Loucy (cell line): ENCODE results near the gene ELMOD2.

ENCODE experiments used
- EZH2phosphoT487 ChIP-seq: fragments of 200-600 bp; IDR thresholded peaks from 2 replicates; pipeline ENCODE4 v1.6.1; 2018; ENCODE audit warnings: antibody characterized with exemption, mild to moderate bottlenecking, moderate library complexity, borderline replicate concordance
- TF ChIP-seq, protein P1 (sequence below): fragments of 200-600 bp; sonication (generic); conservative IDR thresholded peaks from 2 replicates; pipeline ENCODE4 v1.5.1; 2014; ENCODE audit warnings: mild to moderate bottlenecking, antibody characterized with exemption, low read length

DNA sequence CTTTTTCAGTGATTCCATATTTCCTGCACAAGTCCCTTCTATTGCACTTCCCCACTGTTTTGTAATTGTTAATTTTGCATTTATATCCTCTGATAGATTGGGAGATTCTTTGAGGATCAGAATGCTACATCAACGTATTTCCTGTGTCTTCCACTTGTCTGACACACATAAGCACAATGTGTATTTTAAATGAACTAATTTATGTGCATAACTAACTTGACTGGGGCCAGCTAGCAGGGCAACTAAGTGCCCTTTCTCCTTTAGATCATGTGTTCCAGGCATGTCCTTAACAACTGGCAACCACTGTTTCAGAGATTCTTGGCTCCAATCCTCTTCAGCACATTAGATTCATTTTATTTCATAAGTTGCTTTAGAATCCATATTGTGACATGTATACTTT, 60.5 kb downstream of the ELMOD2 start:
- TF ChIP-seq, protein P1, sequence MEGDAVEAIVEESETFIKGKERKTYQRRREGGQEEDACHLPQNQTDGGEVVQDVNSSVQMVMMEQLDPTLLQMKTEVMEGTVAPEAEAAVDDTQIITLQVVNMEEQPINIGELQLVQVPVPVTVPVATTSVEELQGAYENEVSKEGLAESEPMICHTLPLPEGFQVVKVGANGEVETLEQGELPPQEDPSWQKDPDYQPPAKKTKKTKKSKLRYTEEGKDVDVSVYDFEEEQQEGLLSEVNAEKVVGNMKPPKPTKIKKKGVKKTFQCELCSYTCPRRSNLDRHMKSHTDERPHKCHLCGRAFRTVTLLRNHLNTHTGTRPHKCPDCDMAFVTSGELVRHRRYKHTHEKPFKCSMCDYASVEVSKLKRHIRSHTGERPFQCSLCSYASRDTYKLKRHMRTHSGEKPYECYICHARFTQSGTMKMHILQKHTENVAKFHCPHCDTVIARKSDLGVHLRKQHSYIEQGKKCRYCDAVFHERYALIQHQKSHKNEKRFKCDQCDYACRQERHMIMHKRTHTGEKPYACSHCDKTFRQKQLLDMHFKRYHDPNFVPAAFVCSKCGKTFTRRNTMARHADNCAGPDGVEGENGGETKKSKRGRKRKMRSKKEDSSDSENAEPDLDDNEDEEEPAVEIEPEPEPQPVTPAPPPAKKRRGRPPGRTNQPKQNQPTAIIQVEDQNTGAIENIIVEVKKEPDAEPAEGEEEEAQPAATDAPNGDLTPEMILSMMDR = no peak
- TF ChIP-seq EZH2phosphoT487 = no peak
